Astrocyte of the spinal cord (primary cell): ENCODE data around the gene PIGX.
A peak's percentile ranks its signal among the peaks of the same experiment; 100 is the strongest.

Source experiments
- DNase-seq: peaks from one replicate; pipeline ENCODE4 v3.0.0; 2011; ENCODE audit warnings: low read depth, low spot score
- H3K4me3 ChIP-seq: 2 replicates; pipeline ENCODE4 v1.5.1; 2011; ENCODE audit warnings: low read depth, mild to moderate bottlenecking, low read length, moderate library complexity
- CTCF ChIP-seq: IDR thresholded peaks from 2 replicates; pipeline ENCODE4 v1.5.1; 2012; ENCODE audit warnings: low read depth, mild to moderate bottlenecking, low read length, inconsistent platforms
- in situ Hi-C: cut with HindIII; loops from 2 replicates; pipeline ENCODE4 v1.10.0; 2017; ENCODE audit warnings: low sequenced_read_pairs

The PIGX gene

GRCh38 chr3:196771067-196771466 is 58.9 kb downstream of the PIGX start:
- DNase-seq = no peak
- no peak for TF ChIP-seq CTCF
- no peak overlapping the region for H3K4me3 ChIP-seq
- in situ Hi-C loops = no loop called here

DNA sequence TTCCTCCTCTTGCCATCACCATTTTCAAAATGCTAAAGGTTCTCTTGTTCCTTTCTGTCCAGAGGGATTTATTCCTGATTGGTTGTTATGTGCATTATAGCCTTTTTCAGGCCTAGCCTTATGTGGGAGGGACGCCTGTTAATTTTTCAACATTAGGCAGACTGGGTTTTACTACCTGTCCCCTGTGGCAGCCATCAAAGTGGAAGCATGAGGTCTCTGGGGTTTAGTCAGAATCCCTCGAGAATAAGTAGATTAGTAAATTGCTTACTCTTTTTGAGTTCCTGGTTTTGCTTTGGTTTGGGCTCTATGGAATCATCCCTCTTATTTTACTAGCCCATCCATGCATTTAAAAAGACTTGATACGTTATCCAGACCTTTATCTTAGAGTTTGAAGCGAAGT is 59.9 kb downstream of the PIGX start:
- no peak for DNase-seq
- H3K4me3 ChIP-seq = no peak overlapping the region
- TF ChIP-seq CTCF = no peak
- in situ Hi-C loops = no loop called here

DNA sequence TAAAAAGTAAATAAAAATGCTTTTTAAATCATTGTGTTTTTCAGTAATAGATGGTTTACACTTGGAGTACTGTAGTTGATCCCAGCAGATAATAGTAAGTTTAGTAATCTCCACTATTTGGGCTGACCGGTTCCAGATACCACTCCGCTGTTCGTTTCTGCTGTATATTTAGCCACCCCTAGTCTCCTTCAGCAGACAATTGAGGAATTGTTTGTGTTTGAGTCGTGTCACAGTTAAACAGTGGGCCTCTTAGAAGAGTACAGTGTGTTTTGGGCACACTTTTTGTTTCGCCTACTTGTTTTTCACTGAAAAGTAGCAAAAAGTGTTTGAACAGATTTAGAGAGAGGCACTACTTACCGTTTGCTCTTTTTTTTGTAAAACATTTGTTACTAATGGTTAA is 60.7 kb downstream of the PIGX start:
- in situ Hi-C loops = no loop called here
- no peak overlapping the region for H3K4me3 ChIP-seq
- no peak for TF ChIP-seq CTCF
- no peak for DNase-seq

DNA sequence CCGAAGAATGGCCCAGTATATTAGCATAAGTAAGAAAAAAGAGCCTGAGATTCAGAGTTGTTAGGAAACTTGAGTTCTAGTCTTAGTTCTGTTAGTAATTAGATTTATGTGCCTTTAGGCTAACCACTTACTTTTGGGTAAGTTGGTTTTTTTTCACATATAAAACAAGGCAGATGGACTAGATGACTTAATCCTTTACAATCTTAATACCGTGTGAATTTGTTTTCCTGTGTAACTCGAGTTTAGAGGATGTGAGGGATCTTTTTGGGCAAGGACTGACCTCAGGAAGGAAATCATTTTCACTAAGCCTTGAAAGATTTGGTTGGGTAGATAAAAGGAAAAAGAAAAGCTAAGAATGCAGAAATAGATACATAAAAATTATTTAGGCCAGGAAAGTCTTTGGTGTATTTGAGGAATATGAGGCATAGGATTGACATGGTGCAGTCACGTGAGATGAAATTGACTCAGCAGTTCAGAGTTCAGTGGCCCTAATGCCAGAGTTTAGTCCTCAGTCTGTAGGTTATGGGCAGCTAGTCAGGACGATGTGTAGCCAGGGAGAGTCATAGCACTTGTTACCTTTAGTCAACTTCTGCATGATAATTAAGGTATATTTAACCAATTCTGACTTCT is 62.1 kb downstream of the PIGX start:
- peak; percentile 22 for DNase-seq
- in situ Hi-C loops = no loop called here
- no peak for TF ChIP-seq CTCF
- H3K4me3 ChIP-seq = no peak overlapping the region

DNA sequence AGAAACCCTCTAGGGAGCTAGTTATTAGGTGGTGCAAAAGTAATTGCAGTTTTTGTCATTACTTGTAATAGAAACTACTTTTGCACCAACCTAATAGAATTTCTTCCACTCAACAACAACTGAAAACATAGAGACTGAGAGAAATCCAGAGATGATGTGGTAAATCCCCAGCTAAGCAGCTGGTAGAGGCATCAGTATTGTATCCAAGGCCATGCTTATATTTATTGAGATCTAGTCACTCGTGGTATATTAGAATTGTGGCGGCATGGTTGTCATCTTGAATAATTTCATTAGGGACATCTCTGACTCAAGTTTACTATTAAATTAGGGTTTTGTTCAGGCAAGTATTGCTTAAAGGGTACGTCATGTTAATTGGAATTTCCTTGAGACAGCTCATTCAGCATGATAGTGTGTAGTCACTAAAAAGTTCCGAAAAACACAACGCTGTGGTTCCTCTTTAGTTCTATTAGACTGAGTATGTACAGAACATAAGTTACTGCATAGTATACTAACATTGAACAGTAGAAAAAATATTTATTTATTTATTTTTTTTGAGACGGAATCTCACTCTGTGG is 62.8 kb downstream of the PIGX start:
- TF ChIP-seq CTCF = no peak
- no peak for DNase-seq
- in situ Hi-C loops = no loop called here
- no peak overlapping the region for H3K4me3 ChIP-seq

- in situ Hi-C loops = no loop called here
- DNase-seq = no peak
Observed at GRCh38 chr3:196775938-196776337, 63.8 kb downstream of the PIGX start.

More at GRCh38 chr3:196775938-196776337, 63.8 kb downstream of the PIGX start:
- no peak overlapping the region for H3K4me3 ChIP-seq
- no peak for TF ChIP-seq CTCF
